Immature natural killer cell (primary cell): ENCODE results near the gene ST8SIA4. TPM values are rescaled to one million over a fixed set of nuclear protein-coding genes. Genes with fewer than 3 reads are reported as not detected.

Source experiments
- DNase-seq, 3 donors: peaks; one replicate each; pipeline ENCODE4 v3.0.0; 2022; ENCODE audit warnings: mixed read lengths in 1 of 3
- H3K27ac Mint-ChIP-seq, 6 donors: one replicate each; pipeline ENCODE4 v1.8.0; 2020; ENCODE audit warnings: mixed read lengths in 6 of 6, mild to moderate bottlenecking in 5 of 6, inconsistent platforms in 4 of 6, moderate library complexity in 3 of 6
- H3K27me3 Mint-ChIP-seq, 3 donors: one replicate each; pipeline ENCODE4 v1.8.0; 2020 to 2021; ENCODE audit warnings: low read depth in 3 of 3, mild to moderate bottlenecking in 3 of 3, mixed read lengths in 3 of 3, moderate library complexity in 3 of 3, inconsistent platforms in 1 of 3
- H3K36me3 Mint-ChIP-seq, 3 donors: one replicate each; pipeline ENCODE4 v1.8.0; 2020; ENCODE audit warnings: mixed read lengths in 3 of 3, inconsistent platforms in 2 of 3, mild to moderate bottlenecking in 2 of 3
- H3K4me1 Mint-ChIP-seq, 2 donors: one replicate each; pipeline ENCODE4 v1.8.0; 2020; ENCODE audit warnings: inconsistent platforms in 2 of 2, mild to moderate bottlenecking in 2 of 2, mixed read lengths in 2 of 2, moderate library complexity in 1 of 2
- H3K4me3 Mint-ChIP-seq, 5 donors: one replicate each; pipeline ENCODE4 v1.8.0; 2020; ENCODE audit warnings: mild to moderate bottlenecking in 5 of 5, mixed read lengths in 5 of 5, inconsistent platforms in 3 of 5, moderate library complexity in 3 of 5
- H3K9me3 Mint-ChIP-seq, 6 donors: one replicate each; pipeline ENCODE4 v1.8.0; 2020; ENCODE audit warnings: mild to moderate bottlenecking in 6 of 6, mixed read lengths in 6 of 6, inconsistent platforms in 4 of 6, moderate library complexity in 3 of 6
- polyA plus RNA-seq, 3 donors: library from polyadenylated mRNA; unstranded; fragments of 300-500 nt; fragmentation: Illumina TruSeq; gene quantifications; one replicate each; pipeline ENCODE4 v1.2.3, GENCODE V29; 2021

ST8SIA4 gene
- polyA plus RNA-seq, 3 donors from 2014 or later: 15.7 to 19.9 (median 19.2) TPM

DNA sequence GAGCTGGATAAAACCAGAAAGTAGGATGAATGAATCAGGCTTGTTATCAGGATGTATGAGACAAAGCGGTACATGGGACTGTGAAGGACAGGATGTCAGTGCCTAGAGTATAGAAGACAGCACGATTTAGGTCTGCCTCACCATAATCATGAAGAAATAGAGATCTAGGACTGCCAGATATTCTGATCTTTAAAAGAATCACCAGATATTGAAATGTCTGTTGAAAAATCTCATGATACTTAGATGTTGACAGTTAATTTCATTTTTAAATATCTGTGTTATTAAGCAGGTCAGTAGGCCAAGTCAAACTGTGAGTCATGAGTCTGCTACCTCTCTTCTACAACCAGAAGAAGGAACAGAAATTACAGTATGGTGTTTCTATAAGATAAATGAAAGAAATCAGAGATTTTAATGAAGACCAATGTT lies 65.0 kb downstream of the ST8SIA4 start:
- DNase-seq: no peak
- peak overlapping the region; percentile 8 to 82 (median 49) for H3K27ac Mint-ChIP-seq
- H3K9me3 Mint-ChIP-seq: no peaks in the 10 kb centered on the region
- H3K27me3 Mint-ChIP-seq: no peaks in the 10 kb centered on the region
- H3K4me1 Mint-ChIP-seq: peaks cover 61 to 92% of the 10 kb centered on the region in 2 donors
- peak overlapping the region in 1 of 5 donors; percentile 42 for H3K4me3 Mint-ChIP-seq
- peaks cover 0 to 5% (median 5%) of the 10 kb centered on the region in 3 donors for H3K36me3 Mint-ChIP-seq

DNA sequence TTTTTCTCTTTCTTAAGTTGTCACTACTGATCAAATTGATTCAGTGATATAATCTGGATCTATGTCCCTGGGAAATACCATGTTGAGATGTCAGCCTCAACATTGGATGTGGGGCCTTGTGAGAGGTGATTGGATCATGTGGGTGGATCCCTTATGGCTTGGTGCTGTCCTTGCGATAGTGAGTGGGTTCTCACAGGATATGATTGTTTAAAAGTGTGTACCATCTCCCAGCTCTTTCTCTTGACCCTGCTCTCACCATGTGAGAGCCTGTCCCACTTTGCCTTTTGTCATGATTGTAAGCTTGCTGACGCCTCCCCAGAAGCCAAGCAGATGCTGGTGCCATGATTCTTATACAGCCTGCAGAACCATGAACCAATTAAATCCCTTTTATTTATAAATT lies 68.6 kb downstream of the ST8SIA4 start:
- H3K36me3 Mint-ChIP-seq: peaks cover 0 to 5% (median 5%) of the 10 kb centered on the region in 3 donors
- H3K4me3 Mint-ChIP-seq: peak overlapping the region in 4 of 5 donors; percentile 11 to 47 (median 28)
- H3K27me3 Mint-ChIP-seq: no peaks in the 10 kb centered on the region
- DNase-seq: no peak
- H3K4me1 Mint-ChIP-seq: peaks cover 50 to 86% of the 10 kb centered on the region in 2 donors
- peak overlapping the region; percentile 15 to 80 (median 52) for H3K27ac Mint-ChIP-seq
- no peaks in the 10 kb centered on the region for H3K9me3 Mint-ChIP-seq

DNA sequence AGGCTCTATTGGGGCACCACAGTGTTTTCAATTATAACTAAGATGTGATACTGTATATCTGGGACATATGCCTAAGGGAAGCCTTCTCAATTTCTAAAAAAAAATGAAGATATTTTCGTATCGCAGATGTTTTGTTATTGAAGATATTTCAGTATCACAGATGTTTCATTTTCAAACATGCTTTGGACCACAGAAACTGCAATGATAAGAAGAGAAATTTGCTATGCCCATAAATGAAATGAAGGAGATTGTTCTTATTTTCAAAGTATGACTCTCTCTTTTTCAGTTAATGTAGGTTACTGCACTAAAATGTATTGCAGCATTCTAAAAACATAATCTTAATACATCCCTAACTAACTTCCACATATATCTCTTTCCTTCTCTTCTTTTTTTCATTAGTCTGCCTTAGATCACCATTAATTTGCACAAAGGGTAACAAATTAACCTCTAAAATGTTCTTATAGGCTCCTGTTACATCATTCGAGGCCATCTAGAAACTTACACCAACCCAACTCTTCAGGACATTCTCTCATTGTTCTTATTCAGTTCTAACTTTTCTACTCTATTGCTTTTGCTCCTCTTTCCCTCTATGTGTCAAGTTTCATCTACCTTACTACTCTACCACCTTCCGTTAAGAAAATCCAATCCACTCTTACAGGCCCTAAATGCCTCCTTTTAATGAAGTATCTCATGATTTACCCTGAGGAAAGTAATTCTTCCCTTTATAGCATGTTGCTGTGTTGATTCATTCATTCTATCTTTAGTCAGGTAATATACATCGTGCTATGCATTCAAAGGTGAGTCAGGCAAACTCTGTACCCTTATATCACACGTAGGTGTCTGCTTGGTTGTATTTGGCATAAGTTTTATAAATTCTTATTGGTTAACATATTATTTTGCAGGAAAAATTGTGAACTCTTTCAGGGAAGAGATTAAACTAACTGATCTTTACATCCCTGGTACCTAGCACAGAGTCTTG lies 70.5 kb downstream of the ST8SIA4 start:
- peak overlapping the region in 5 of 6 donors; percentile 12 to 81 (median 58) for H3K27ac Mint-ChIP-seq

DNA sequence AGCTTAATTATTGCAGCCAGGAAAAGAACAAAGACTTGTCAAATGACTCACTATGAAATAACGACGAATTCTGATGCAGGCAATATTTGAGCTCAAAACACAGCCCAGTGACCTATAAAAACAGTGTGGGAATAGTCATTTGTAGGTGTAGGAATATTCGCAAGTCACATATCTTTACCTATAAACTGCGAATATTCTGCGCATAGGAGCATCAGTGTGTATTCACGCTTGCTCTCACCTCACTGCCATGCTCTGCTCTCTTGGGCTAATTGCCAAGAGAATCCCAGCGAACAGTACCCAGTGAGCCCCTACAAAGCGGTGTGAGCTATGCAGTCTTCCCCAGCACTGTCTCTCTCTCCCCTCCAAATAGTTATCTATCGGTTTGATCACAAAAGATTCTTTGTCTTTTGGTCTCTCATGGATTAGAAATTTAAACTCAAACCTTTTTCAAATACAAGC lies 74.2 kb downstream of the ST8SIA4 start:
- no peaks in the 10 kb centered on the region for H3K27me3 Mint-ChIP-seq

More for the DNA sequence above, 70.5 kb downstream of the ST8SIA4 start:
- Mint-ChIP-seq H3K27me3 (no peaks in the 10 kb centered on the region), H3K36me3 (peaks cover 0 to 9% (median 1%) of the 10 kb centered on the region in 3 donors), H3K4me1 (peaks cover 51 to 88% of the 10 kb centered on the region in 2 donors), H3K4me3 (no peak overlapping the region), H3K9me3 (no peaks in the 10 kb centered on the region)
- no peak for DNase-seq

DNA sequence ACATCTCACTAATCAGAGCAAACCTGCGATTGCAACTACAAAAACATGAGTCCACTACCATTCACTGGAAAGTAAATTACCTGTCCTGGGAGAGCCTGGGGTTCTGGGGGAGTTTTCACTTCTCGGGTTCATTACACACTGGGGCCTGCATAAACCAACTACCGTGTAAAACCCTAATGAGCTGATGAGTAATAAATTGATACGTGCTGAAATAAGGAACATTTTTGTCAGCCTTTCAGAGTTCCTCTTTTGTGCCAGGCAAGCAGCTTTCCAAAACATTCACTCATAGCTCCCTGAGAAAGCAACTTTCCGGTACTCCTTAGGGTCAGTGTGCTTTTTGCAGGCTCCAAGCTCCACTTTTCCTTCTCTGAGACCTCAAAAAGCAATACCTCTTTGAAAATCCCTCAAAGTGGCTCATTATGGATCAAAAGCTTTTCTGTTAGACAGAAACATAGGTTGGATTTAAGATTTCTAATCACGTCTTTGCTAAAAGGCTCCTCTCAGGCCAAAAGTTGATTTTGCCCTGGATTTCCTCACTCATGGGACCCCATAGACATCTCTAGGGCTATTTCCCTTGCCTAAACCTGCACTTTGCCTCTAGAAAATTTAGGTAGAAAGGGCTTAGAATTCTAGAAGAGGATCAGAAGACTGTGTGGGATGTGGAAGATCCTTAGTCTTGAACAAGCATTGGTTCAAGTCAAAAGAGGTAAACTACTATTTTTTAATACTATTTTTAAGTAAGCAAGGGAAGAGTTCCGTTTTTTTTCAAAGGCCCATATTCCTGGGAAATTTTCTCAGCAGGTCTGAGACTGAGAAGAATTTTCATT lies 74.8 kb downstream of the ST8SIA4 start:
- Mint-ChIP-seq H3K36me3 (peaks cover 0 to 4% (median 0%) of the 10 kb centered on the region in 3 donors), H3K4me1 (peaks cover 40 to 78% of the 10 kb centered on the region in 2 donors), H3K9me3 (no peaks in the 10 kb centered on the region), H3K4me3 (peak overlapping the region in 2 of 5 donors; percentile 16 to 34), H3K27ac (peak overlapping the region; percentile 61 to 86 (median 74)), H3K27me3 (no peaks in the 10 kb centered on the region)
- no peak for DNase-seq

More for the DNA sequence above, 74.2 kb downstream of the ST8SIA4 start:
- Mint-ChIP-seq H3K4me3 (no peak overlapping the region), H3K36me3 (peaks cover 0 to 4% (median 0%) of the 10 kb centered on the region in 3 donors), H3K4me1 (peaks cover 37 to 77% of the 10 kb centered on the region in 2 donors), H3K27ac (peak overlapping the region in 2 of 6 donors; percentile 53 to 61), H3K9me3 (no peaks in the 10 kb centered on the region)
- DNase-seq: no peak

DNA sequence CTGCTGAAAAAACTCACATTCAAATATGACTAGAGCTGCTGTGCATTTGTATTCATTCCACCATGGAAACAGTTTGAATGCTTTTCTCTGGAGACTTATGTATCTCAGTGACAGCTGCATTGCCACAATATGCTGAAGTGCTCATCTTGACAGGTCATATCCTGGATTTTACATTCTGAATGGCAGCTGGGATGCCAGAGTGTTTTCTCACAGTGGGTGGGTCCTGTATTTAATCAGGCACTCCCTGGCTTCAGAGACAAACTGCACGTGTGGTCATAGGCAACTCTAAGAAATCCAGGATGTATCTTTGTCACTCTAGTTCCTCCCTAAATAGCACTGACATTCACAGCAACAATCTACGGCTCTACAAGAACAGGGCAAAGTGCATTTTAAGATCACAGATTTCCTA lies 75.6 kb downstream of the ST8SIA4 start:
- Mint-ChIP-seq H3K27ac (peak overlapping the region; percentile 46 to 86 (median 74)), H3K4me1 (peaks cover 37 to 76% of the 10 kb centered on the region in 2 donors)

DNA sequence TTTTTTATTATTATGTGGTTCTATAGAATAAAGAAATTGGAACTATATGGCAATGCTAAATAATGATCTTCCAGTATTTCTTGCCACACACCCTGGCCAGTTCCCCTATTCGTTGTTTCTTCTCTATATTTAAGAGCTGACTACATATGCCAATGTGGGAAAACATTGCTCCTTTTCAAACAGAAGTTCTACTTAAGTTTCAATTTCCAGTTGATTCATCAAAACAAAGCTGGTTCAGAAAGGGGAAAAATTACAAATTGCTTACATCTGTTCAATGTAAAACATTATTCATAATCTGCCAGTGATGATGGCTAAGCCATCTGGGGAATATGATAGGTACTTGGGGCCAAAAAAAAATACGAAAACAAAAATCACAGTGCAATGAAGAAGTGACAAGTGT lies 76.9 kb downstream of the ST8SIA4 start:
- Mint-ChIP-seq H3K9me3 (no peaks in the 10 kb centered on the region), H3K27ac (peak overlapping the region; percentile 8 to 68 (median 22)), H3K36me3 (peaks cover 0 to 4% (median 3%) of the 10 kb centered on the region in 3 donors), H3K4me1 (peaks cover 31 to 77% of the 10 kb centered on the region in 2 donors), H3K4me3 (no peak overlapping the region), H3K27me3 (no peaks in the 10 kb centered on the region)
- DNase-seq: no peak

More for the DNA sequence above, 75.6 kb downstream of the ST8SIA4 start:
- H3K4me3 Mint-ChIP-seq: peak overlapping the region in 2 of 5 donors; percentile 8 to 16
- peaks cover 0 to 4% (median 2%) of the 10 kb centered on the region in 3 donors for H3K36me3 Mint-ChIP-seq
- H3K27me3 Mint-ChIP-seq: no peaks in the 10 kb centered on the region
- DNase-seq: no peak
- H3K9me3 Mint-ChIP-seq: no peaks in the 10 kb centered on the region

- no peaks in the 10 kb centered on the region for H3K9me3 Mint-ChIP-seq
- H3K4me1 Mint-ChIP-seq: peaks cover 41 to 84% of the 10 kb centered on the region in 2 donors
- H3K36me3 Mint-ChIP-seq: peaks cover 0 to 4% (median 3%) of the 10 kb centered on the region in 3 donors
- no peak overlapping the region for H3K4me3 Mint-ChIP-seq
- no peaks in the 10 kb centered on the region for H3K27me3 Mint-ChIP-seq
- no peak overlapping the region for H3K27ac Mint-ChIP-seq
- no peak for DNase-seq
These were observed 78.4 kb downstream of the ST8SIA4 start for GRCh38 chr5:100824635-100825034.

DNA sequence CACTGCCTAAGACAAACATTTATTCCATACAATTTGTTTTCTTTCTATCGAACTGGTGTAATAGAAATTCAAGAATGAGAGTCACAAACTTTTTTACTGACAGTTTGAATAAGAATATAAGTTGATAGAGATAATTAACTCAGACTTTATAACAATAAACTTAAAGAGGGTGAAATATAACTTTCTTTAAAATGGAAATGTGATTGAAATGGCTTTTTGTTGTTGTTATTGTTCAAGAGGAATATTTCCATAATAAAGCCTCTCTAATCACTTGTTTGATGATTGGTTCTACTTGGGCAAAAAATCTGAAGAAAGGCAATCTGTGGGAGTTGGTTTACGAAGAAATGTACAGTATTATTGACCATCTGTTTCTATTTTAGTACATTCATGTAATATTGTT lies 79.3 kb downstream of the ST8SIA4 start:
- H3K9me3 Mint-ChIP-seq: no peaks in the 10 kb centered on the region
- H3K4me3 Mint-ChIP-seq: no peak overlapping the region
- DNase-seq: no peak
- peaks cover 42 to 85% of the 10 kb centered on the region in 2 donors for H3K4me1 Mint-ChIP-seq
- H3K36me3 Mint-ChIP-seq: peaks cover 0 to 3% (median 0%) of the 10 kb centered on the region in 3 donors
- H3K27me3 Mint-ChIP-seq: no peaks in the 10 kb centered on the region
- H3K27ac Mint-ChIP-seq: peak overlapping the region in 1 of 6 donors; percentile 50

DNA sequence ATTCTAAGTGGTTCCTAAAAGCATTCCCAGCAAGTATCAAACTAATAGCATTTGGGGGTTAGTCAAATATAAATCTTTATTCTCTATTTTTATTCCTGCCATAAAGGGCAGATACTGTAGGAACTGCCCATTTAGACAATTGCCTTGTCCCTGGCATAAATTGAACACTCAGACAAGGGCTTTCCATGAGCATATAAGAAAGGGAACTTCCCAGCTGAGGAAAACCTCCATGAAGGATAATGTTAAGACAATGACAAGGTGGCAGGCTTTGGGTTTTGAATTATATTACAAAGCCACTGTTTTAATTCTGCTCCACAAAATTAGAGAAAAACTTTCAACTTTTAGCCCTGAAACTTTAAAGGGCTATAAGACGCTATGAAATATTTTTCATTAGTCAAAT lies 81.3 kb downstream of the ST8SIA4 start:
- DNase-seq: no peak
- no peaks in the 10 kb centered on the region for H3K27me3 Mint-ChIP-seq
- peak overlapping the region in 1 of 6 donors; percentile 40 for H3K27ac Mint-ChIP-seq
- peaks cover 0 to 3% (median 0%) of the 10 kb centered on the region in 3 donors for H3K36me3 Mint-ChIP-seq
- no peaks in the 10 kb centered on the region for H3K9me3 Mint-ChIP-seq
- no peak overlapping the region for H3K4me3 Mint-ChIP-seq
- peaks cover 44 to 83% of the 10 kb centered on the region in 2 donors for H3K4me1 Mint-ChIP-seq

- DNase-seq: no peak
- H3K27me3 Mint-ChIP-seq: no peaks in the 10 kb centered on the region
- H3K27ac Mint-ChIP-seq: peak overlapping the region in 2 of 6 donors; percentile 17 to 47
- peak overlapping the region in 1 of 5 donors; percentile 9 for H3K4me3 Mint-ChIP-seq
- no peaks in the 10 kb centered on the region for H3K9me3 Mint-ChIP-seq
- peaks cover 0 to 4% (median 0%) of the 10 kb centered on the region in 3 donors for H3K36me3 Mint-ChIP-seq
- H3K4me1 Mint-ChIP-seq: peaks cover 49 to 87% of the 10 kb centered on the region in 2 donors
These were observed 84.7 kb downstream of the ST8SIA4 start for GRCh38 chr5:100818340-100818739.

DNA sequence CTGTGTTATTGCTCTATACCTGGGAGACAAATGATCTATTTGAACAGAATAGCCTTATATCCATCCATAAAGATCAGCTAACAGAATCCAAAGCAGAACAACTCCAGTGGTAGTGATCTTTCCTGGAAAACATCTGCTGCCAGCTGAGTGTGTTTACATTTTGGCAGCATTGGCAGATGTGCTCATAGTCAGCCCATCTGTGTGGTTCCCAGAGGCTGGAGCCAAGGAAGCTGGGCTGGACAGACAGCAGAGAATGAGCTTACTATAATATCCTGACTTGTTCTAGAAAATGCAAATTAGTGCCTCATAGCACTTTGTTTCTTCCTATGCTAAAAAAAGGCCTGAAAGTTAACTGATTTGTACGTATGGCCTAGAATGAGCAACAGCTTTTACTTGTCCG lies 99.7 kb downstream of the ST8SIA4 start:
- Mint-ChIP-seq H3K9me3 (no peaks in the 10 kb centered on the region), H3K27me3 (peaks cover 0 to 2% (median 0%) of the 10 kb centered on the region in 3 donors), H3K4me3 (no peak overlapping the region), H3K36me3 (peaks cover 0 to 5% (median 0%) of the 10 kb centered on the region in 3 donors), H3K4me1 (no peaks in the 10 kb centered on the region), H3K27ac (peak overlapping the region in 2 of 6 donors; percentile 22 to 65)
- no peak for DNase-seq

DNA sequence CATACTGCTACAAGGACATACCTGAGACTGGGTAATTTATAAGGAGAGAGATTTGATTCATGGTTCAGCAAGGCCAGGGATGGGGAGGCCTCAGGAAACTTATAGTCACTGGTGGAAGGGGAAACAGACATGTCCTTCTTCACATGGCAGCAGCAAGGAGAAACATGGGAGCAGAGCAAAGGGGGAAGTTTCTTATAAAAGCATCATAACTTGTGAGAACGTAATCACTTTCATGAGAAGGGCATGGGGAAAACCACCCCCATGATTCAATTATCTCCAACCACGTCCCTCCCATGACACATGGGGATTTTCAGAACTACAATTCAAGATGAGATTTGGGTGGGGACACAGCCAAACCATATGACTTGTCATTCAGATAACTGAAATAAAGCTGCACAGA lies 100.9 kb downstream of the ST8SIA4 start:
- Mint-ChIP-seq H3K27ac (no peak overlapping the region), H3K9me3 (no peaks in the 10 kb centered on the region), H3K4me3 (no peak overlapping the region), H3K27me3 (peaks cover 0 to 2% (median 0%) of the 10 kb centered on the region in 3 donors), H3K4me1 (no peaks in the 10 kb centered on the region), H3K36me3 (peaks cover 0 to 5% (median 0%) of the 10 kb centered on the region in 3 donors)
- DNase-seq: no peak
